ENCODE data around the gene CCDC12.

- no peak for TF ChIP-seq ZNF274 (IDR thresholded peaks at IDR 0.05; ENCODE audit: low read depth, low read length)
- TF ChIP-seq YY1 (IDR thresholded peaks at IDR 0.05; ENCODE audit: insufficient read depth, insufficient read length): no peak
Measured at GRCh38 chr3:46915297-46915822, 61.2 kb downstream of the CCDC12 start.

Data from NT2/D1 (cell line).